HG03066 (cell line): Measurements from ENCODE around the gene NUDCD3.

Experiments used
- ATAC-seq: cut with Tn5 transposase; IDR thresholded peaks from one replicate; pipeline ENCODE4 v1.9.1; 2021; ENCODE audit warnings: low read depth; ENCODE audit not compliant: unreplicated experiment

NUDCD3 gene

GRCh38 chr7:44490351-44491200, at the start of gene NUDCD3:
TSS of gene NUDCD3 (minus strand) at chr7:44490658. CDS start at chr7:44490600, 58 bp downstream.
- ATAC-seq: peak; percentile 94

- ATAC-seq: no peak
Measured at GRCh38 chr7:44539669-44540506, 49.4 kb upstream of the NUDCD3 start.

GRCh38 chr7:44538798-44539668, 48.6 kb upstream of the NUDCD3 start:
- no peak for ATAC-seq

GRCh38 chr7:44538093-44538797, 47.8 kb upstream of the NUDCD3 start:
- no peak for ATAC-seq

- ATAC-seq: no peak
Measured at GRCh38 chr7:44537442-44537841, 47.0 kb upstream of the NUDCD3 start.

GRCh38 chr7:44536090-44536489, 45.6 kb upstream of the NUDCD3 start:
- no peak for ATAC-seq

- ATAC-seq: no peak
Measured at GRCh38 chr7:44535348-44536064, 45.0 kb upstream of the NUDCD3 start.

- no peak for ATAC-seq
Measured at GRCh38 chr7:44534501-44534900, 44.0 kb upstream of the NUDCD3 start.

GRCh38 chr7:44534087-44534486, 43.6 kb upstream of the NUDCD3 start:
- no peak for ATAC-seq

GRCh38 chr7:44533301-44534055, 43.0 kb upstream of the NUDCD3 start:
- no peak for ATAC-seq

GRCh38 chr7:44531421-44532380, 41.2 kb upstream of the NUDCD3 start:
- ATAC-seq: no peak

GRCh38 chr7:44530990-44531389, 40.5 kb upstream of the NUDCD3 start:
- ATAC-seq: no peak

- ATAC-seq: no peak
Measured at GRCh38 chr7:44524811-44525388, 34.4 kb upstream of the NUDCD3 start.

GRCh38 chr7:44522315-44522714, 31.9 kb upstream of the NUDCD3 start:
- no peak for ATAC-seq

- no peak for ATAC-seq
Measured at GRCh38 chr7:44521347-44522095, 31.1 kb upstream of the NUDCD3 start.

- no peak for ATAC-seq
Measured at GRCh38 chr7:44520574-44520973, 30.1 kb upstream of the NUDCD3 start.
